GM12878 (cell line): ENCODE data around the gene SLCO4A1. TPM values are rescaled to one million over a fixed set of nuclear protein-coding genes. Genes with fewer than 3 reads are reported as not detected.

Experiments used
- ATAC-seq: fragments of 200-7000 bp; cut with Tn5 transposase; 3 replicates; pipeline ENCODE4 v1.9.1; 2020; ENCODE audit warnings: mild to moderate bottlenecking, moderate library complexity
- BruUV-seq: library from RNA; stranded (reverse); fragments of 400-500 nt; replicated peaks from 2 replicates; lab custom pipeline; 2021; lab: Mats Ljungman, UMichigan
- CTCF ChIA-PET: fragments of 300-600 bp; sonication (Branson Sonifier 250); formaldehyde crosslinking; extraction: SDS; loops from one replicate; lab custom pipeline; 2021; ENCODE audit warnings: inconsistent platforms; lab: Yijun Ruan, JAX
- POLR2A ChIA-PET: fragments of 350-600 bp; formaldehyde crosslinking; extraction: SDS; loops from one replicate; lab custom pipeline; 2021; ENCODE audit warnings: inconsistent platforms; lab: Charles Lee
- RAD21 ChIA-PET: fragments of 300-600 bp; sonication (Branson Sonifier 250); formaldehyde crosslinking; loops from one replicate; lab custom pipeline; 2023; ENCODE audit warnings: antibody characterized with exemption; ENCODE audit not compliant: unreplicated experiment; lab: Charles Lee
- SMC1A ChIA-PET: fragments of 300-600 bp; sonication (Branson Sonifier 250); formaldehyde crosslinking; loops from one replicate; lab custom pipeline; 2023; ENCODE audit not compliant: unreplicated experiment, uncharacterized antibody; lab: Charles Lee
- DNase-seq: peaks from one replicate; pipeline ENCODE4 v3.0.0-alpha.2; 2011; ENCODE audit warnings: low read depth, low spot score
- FAIRE-seq: peaks from 3 replicates; lab custom pipeline; 2011; peaks lifted over from hg19 to GRCh38; lab: Jason Lieb, UNC
- H2AFZ ChIP-seq: 2 replicates; pipeline ENCODE4 v1.6.0; 2011; ENCODE audit warnings: low read depth, low read length, control low read depth; ENCODE audit not compliant: control insufficient read depth
- H3K27ac ChIP-seq: 2 replicates; pipeline ENCODE4 v1.5.1; 2011; ENCODE audit warnings: control low read depth; ENCODE audit not compliant: control insufficient read depth, insufficient read depth
- H3K27me3 ChIP-seq, 2 experiments: replicated peaks in 1 of 2; 2 replicates each; pipeline versions ENCODE4 v1.6.0 to v1.6.1; 2011; ENCODE audit warnings: low read length in 1 of 2; ENCODE audit not compliant: control insufficient read depth in 2 of 2, insufficient read depth in 2 of 2
- H3K36me3 ChIP-seq, 2 experiments: 2 replicates each; pipeline ENCODE4 v1.5.1; 2011; ENCODE audit warnings: low read length in 1 of 2; ENCODE audit not compliant: control insufficient read depth in 2 of 2, insufficient read depth in 2 of 2
- H3K4me1 ChIP-seq: 2 replicates; pipeline ENCODE4 v1.6.1; 2011; ENCODE audit warnings: mild to moderate bottlenecking, low read length, moderate library complexity, mixed read lengths; ENCODE audit not compliant: control insufficient read depth, insufficient read depth
- H3K4me2 ChIP-seq: 2 replicates; pipeline ENCODE4 v1.6.0; 2011; ENCODE audit warnings: control low read depth; ENCODE audit not compliant: control insufficient read depth, insufficient read depth
- H3K4me3 ChIP-seq: fragments of 200-600 bp; sonication (generic); 2 replicates; pipeline ENCODE4 v1.5.1; 2016
- H3K79me2 ChIP-seq: 2 replicates; pipeline ENCODE4 v1.6.0; 2011; ENCODE audit warnings: low read length; ENCODE audit not compliant: control insufficient read depth, insufficient read depth
- H3K9ac ChIP-seq: 2 replicates; pipeline ENCODE4 v1.8.0; 2011; ENCODE audit warnings: low read length, control low read depth, mixed read lengths; ENCODE audit not compliant: control insufficient read depth, insufficient read depth
- H3K9me3 ChIP-seq: replicated peaks from 3 replicates; pipeline ENCODE4 v1.5.1; 2011; ENCODE audit warnings: mild to moderate bottlenecking, low read length; ENCODE audit not compliant: control insufficient read depth, insufficient read depth
- H4K20me1 ChIP-seq: 2 replicates; pipeline ENCODE4 v1.6.0; 2011; ENCODE audit not compliant: control insufficient read depth, insufficient read depth
- ATF3 ChIP-seq: IDR thresholded peaks from 2 replicates; pipeline ENCODE4 v1.6.1; 2011; ENCODE audit warnings: low read depth, mild to moderate bottlenecking, low read length, moderate library complexity, borderline replicate concordance; ENCODE audit errors: extremely low read depth
- EZH2 ChIP-seq: IDR thresholded peaks from 2 replicates; pipeline ENCODE4 v1.6.1; 2012; ENCODE audit warnings: low read depth, mild to moderate bottlenecking, control low read depth, inconsistent platforms, low read length, borderline replicate concordance; ENCODE audit not compliant: control insufficient read depth
- GABPA ChIP-seq: IDR thresholded peaks from 2 replicates; pipeline ENCODE4 v1.6.1; 2014; ENCODE audit warnings: antibody characterized with exemption, low read depth, mild to moderate bottlenecking, inconsistent platforms
- IKZF2 ChIP-seq, 2 experiments: fragments of 450-650 bp; IDR thresholded peaks; 2 replicates each; pipeline ENCODE4 v1.6.1; 2017; ENCODE audit warnings: mild to moderate bottlenecking in 2 of 2, moderate library complexity in 2 of 2
- IRF4 ChIP-seq: IDR thresholded peaks from 2 replicates; pipeline ENCODE4 v1.6.1; 2011; ENCODE audit warnings: low read depth, low read length
- MLLT1 ChIP-seq: fragments of 450-650 bp; IDR thresholded peaks from 2 replicates; pipeline ENCODE4 v1.6.1; 2016; ENCODE audit warnings: mild to moderate bottlenecking
- POLR2A ChIP-seq: IDR thresholded peaks from 2 replicates; pipeline ENCODE4 v1.6.1; 2011; ENCODE audit warnings: low read depth, mild to moderate bottlenecking, low read length
- WGBS: methylation state at CpG from one replicate; pipeline ENCODE4 v1.1.6; 2016; ENCODE audit warnings: low lambda C conversion rate; ENCODE audit not compliant: insufficient replicate concordance, insufficient coverage; ENCODE audit errors: missing lambda C conversion rate; 5-methylcytosine and 5-hydroxymethylcytosine counted together
- in situ Hi-C: fragments of 300-500 bp; cut with MboI; formaldehyde crosslinking; loops from 9 replicates; pipeline ENCODE4 v1.14.3; 2018; ENCODE audit warnings: mixed read lengths
- intact Hi-C: fragments of 100-400 bp; cut with micrococcal nuclease; formaldehyde crosslinking; loops from one replicate; pipeline ENCODE4 v1.14.2; 2022; ENCODE audit not compliant: unreplicated experiment
- polyA plus RNA-seq, 11 experiments: library from polyadenylated mRNA; depleted of rRNA in 4 of 11; unstranded in 6 of 11; stranded (reverse) in 5 of 11; fragments of >200 nt; fragmentation: Nextera tagmentation in 4 of 11; fragmentation: Illumina TruSeq in 1 of 11; extraction: Ambion mirVana in 4 of 11; extraction: Trizol in 1 of 11; gene quantifications; 1 replicate in 1 of 11; 2 replicates in 10 of 11; pipeline versions ENCODE4 v1.2.1 to v1.2.3, GENCODE V29; 2011 to 2016; ENCODE audit warnings: inconsistent platforms in 2 of 11, missing spikeins in 2 of 11, low read depth in 1 of 11
- total RNA-seq, 4 experiments: library from RNA; depleted of rRNA in 3 of 4; stranded (reverse); fragments of >200 nt in 3 of 4; fragmentation: Illumina TruSeq in 1 of 4; extraction: Trizol in 1 of 4; gene quantifications; 2 replicates each; pipeline versions ENCODE4 v1.2.1 to v1.2.3, GENCODE V29; 2013 to 2021

Gene SLCO4A1
- total and polyA plus RNA-seq, 10 of the 15 experiments (the other 5 are each of a cell fraction or from before 2014, with no cell fraction given), result 2.1 to 30.7 (median 12.0) TPM

GRCh38 chr20:62700261-62700930 is 58.1 kb downstream of the SLCO4A1 start:
- ChIA-PET POLR2A (no interaction called here), CTCF (no interaction called here), RAD21 (no interaction called here), SMC1A (no interaction called here)
- H3K27me3 ChIP-seq, result peaks cover 0 to 6% of the 10 kb centered on the region in 2 experiments; a peak in 2 of 4 replicates
- no TSS peak for BruUV-seq
- H4K20me1 ChIP-seq, result no peaks in the 10 kb centered on the region
- intact Hi-C loops, result no loop called here
- FAIRE-seq (no peak), ATAC-seq (no peak), DNase-seq (no peak)
- 42% methylated on average over 18 of the region's 18 CpGs for WGBS
- H3K4me1 ChIP-seq, result no peaks in the 10 kb centered on the region
- in situ Hi-C loops, result no loop called here
- no peak overlapping the region for H2AFZ ChIP-seq
- no peaks in the 10 kb centered on the region for H3K79me2 ChIP-seq
- H3K9me3 ChIP-seq, result no peaks in the 10 kb centered on the region
- no peaks in the 10 kb centered on the region for H3K36me3 ChIP-seq
- H3K4me2 ChIP-seq, result no peak overlapping the region
- no peak overlapping the region for H3K27ac ChIP-seq
- H3K4me3 ChIP-seq, result no peak overlapping the region
- no peak overlapping the region for H3K9ac ChIP-seq
- no peak for TF ChIP-seq ATF3
- no peak for TF ChIP-seq IRF4
- no peak for TF ChIP-seq EZH2
- no peak for TF ChIP-seq IKZF2 (IDR thresholded peaks at IDR 0.05)
- no peak for TF ChIP-seq MLLT1
- no peak for TF ChIP-seq POLR2A
- TF ChIP-seq GABPA, result no peak
